Frontal cortex (tissue), 4 donors: ENCODE data around the gene KCP. TPM values are rescaled to one million over a fixed set of nuclear protein-coding genes. Genes with fewer than 3 reads are reported as not detected.

Source experiments
- DNase-seq, 2 donors: peaks; one replicate each; pipeline ENCODE4 v3.0.0; 2012; ENCODE audit warnings: low spot score in 2 of 2
- FAIRE-seq: peaks from 2 replicates; lab custom pipeline; 2012; peaks lifted over from hg19 to GRCh38; lab: Jason Lieb, UNC
- total RNA-seq: library from RNA; depleted of rRNA; stranded (reverse); fragments of >200 nt; gene quantifications from one replicate; pipeline ENCODE4 v1.2.3, GENCODE V29; 2014
- donor health status: control.
- donor health status: control.
- donor health status: control.

The KCP gene
- total RNA-seq, 1 donor from 2014 or later = 0.41 TPM

GRCh38 chr7:128846781-128847444 is 63.6 kb downstream of the KCP start:
- no peak for FAIRE-seq

GRCh38 chr7:128845987-128846386 is 64.5 kb downstream of the KCP start:
- FAIRE-seq (no peak), DNase-seq (no peak)

More at GRCh38 chr7:128846781-128847444, 63.6 kb downstream of the KCP start:
- DNase-seq = no peak

GRCh38 chr7:128845475-128845874 is 65.0 kb downstream of the KCP start:
- DNase-seq (no peak), FAIRE-seq (no peak)

DNA sequence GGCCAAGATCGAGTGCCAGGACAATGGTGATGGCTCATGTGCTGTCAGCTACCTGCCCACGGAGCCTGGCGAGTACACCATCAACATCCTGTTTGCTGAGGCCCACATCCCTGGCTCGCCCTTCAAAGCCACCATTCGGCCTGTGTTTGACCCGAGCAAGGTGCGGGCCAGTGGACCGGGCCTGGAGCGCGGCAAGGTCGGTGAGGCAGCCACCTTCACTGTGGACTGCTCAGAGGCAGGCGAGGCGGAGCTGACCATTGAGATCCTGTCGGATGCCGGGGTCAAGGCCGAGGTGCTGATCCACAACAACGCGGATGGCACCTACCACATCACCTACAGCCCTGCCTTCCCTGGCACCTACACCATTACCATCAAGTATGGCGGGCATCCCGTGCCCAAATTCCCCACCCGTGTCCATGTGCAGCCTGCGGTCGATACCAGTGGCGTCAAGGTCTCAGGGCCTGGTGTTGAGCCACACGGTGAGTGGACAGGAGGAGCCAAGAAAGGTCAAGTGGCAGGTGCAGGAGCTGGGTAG is 65.7 kb downstream of the KCP start:
- no peak for DNase-seq
- no peak for FAIRE-seq

- no peak for FAIRE-seq
Observed at GRCh38 chr7:128843938-128844621, 66.4 kb downstream of the KCP start.

GRCh38 chr7:128842674-128843641 is 67.6 kb downstream of the KCP start:
- no peak for FAIRE-seq

More at GRCh38 chr7:128843938-128844621, 66.4 kb downstream of the KCP start:
- DNase-seq = no peak

DNA sequence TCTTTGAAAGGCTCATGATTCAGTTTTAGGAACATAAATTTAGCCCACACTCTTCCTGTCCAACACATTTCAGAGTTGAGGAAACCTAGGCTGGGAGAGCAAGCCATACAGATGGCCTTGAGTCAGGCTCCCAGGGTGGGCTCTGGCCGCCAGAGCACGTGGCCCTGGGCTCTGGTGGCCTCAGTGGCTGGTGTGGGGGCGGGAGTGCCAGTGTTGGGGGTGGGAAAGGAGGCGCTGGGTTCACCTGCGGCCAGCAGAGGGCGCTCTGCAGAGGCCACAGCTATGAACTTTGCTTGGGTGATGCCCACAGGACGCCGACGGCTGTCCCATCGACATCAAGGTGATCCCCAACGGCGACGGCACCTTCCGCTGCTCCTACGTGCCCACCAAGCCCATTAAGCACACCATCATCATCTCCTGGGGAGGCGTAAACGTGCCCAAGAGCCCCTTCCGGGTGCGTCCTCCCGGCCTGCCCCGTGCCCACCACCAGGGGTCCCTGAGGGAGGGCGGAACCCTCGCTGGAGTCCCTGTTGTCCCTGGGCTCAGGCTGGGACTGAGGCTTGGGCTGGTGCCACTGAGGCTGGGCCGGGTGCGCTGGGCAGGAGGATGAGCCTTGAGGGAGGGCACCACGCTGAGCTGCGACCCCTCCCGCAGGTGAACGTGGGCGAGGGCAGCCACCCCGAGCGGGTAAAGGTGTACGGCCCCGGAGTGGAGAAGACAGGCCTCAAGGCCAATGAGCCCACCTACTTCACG is 68.4 kb downstream of the KCP start:
- DNase-seq (peak in 1 of 2 donors; percentile 67), FAIRE-seq (no peak)

More at GRCh38 chr7:128842674-128843641, 67.6 kb downstream of the KCP start:
- DNase-seq = no peak

DNA sequence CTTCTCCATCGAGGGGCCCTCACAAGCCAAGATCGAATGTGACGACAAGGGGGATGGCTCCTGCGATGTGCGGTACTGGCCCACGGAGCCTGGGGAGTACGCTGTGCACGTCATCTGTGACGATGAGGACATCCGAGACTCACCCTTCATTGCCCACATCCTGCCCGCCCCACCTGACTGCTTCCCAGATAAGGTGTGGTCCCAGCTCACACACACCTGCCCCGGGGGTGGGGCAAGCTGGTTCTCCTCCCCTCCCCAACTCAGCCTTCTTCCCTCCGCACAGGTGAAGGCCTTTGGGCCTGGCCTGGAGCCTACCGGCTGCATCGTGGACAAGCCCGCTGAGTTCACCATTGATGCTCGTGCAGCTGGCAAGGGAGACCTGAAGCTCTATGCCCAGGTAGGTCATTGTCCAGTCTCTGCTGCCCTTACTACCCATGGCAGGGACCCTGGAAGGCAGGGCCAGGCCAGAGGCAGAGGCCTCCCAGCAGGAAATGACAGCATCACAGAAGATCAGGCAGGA is 69.3 kb downstream of the KCP start:
- DNase-seq = no peak

GRCh38 chr7:128840326-128841170 is 70.0 kb downstream of the KCP start:
- DNase-seq = no peak
- FAIRE-seq = no peak

More for the DNA sequence above, 69.3 kb downstream of the KCP start:
- no peak for FAIRE-seq

DNA sequence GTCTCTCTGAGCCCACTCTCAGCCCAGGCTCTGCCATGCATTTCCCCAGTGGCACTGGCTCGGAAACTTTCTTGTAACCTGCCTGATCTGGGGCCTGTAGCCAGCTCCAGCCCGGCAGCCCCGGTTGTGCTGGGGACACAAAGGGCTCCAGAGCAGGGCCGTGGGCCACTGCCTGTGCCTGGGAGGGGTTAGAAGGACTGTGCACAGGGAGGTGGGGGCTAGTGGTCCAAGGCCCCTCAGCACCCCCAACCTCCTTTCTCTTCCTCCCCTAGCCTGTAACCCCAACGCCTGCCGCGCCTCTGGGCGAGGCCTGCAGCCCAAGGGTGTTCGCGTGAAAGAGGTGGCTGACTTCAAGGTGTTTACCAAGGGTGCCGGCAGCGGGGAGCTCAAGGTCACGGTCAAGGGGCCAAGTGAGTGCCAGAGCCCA is 70.7 kb downstream of the KCP start:
- no peak for DNase-seq
- no peak for FAIRE-seq

GRCh38 chr7:128838981-128839731 is 71.4 kb downstream of the KCP start:
- FAIRE-seq = no peak
- no peak for DNase-seq

GRCh38 chr7:128838109-128838779 is 72.3 kb downstream of the KCP start:
- no peak for FAIRE-seq
- DNase-seq = no peak

DNA sequence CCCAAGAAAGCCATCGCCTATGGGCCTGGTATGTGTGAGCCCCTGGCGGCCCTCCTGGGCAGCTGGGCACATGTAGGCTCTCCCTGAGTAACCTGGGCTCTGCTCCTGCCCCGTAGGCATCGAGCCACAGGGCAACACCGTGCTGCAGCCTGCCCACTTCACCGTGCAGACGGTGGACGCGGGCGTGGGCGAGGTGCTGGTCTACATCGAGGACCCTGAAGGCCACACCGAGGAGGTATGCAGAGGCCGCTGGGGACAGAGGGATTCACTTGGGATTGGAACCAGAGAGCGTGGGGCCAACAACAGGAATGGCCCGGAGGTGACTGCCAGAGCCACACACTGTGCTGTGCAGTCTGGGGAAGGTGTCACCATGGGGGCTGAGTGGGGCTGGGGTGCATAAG is 73.0 kb downstream of the KCP start:
- no peak for FAIRE-seq
- DNase-seq = no peak

- FAIRE-seq (no peak), DNase-seq (peak; percentile 54 to 62)
Observed at GRCh38 chr7:128836729-128837348, 73.7 kb downstream of the KCP start.

GRCh38 chr7:128835790-128836641 is 74.5 kb downstream of the KCP start:
- FAIRE-seq = no peak
- DNase-seq = peak in 1 of 2 donors; percentile 12
